Skeletal muscle tissue (tissue), 4 donors: ENCODE measurements around the gene CPT1C. TPM values are rescaled to one million over a fixed set of nuclear protein-coding genes. Genes with fewer than 3 reads are reported as not detected.

ENCODE experiments used
- H3K27ac ChIP-seq: one replicate; pipeline ENCODE4 v1.7.0; 2013; ENCODE audit warnings: mild to moderate bottlenecking, low read depth, low read length, inconsistent platforms
- H3K27me3 ChIP-seq, 3 donors: one replicate each; pipeline ENCODE4 v1.7.0; 2013; ENCODE audit warnings: low read length in 3 of 3; ENCODE audit not compliant: control insufficient read depth in 3 of 3, insufficient read depth in 3 of 3
- H3K36me3 ChIP-seq, 3 donors: one replicate each; pipeline ENCODE4 v1.7.0; 2013; ENCODE audit warnings: low read length in 3 of 3; ENCODE audit not compliant: control insufficient read depth in 3 of 3, insufficient read depth in 3 of 3
- H3K4me1 ChIP-seq, 3 donors: one replicate each; pipeline ENCODE4 v1.7.0; 2013; ENCODE audit warnings: low read length in 3 of 3, mild to moderate bottlenecking in 3 of 3; ENCODE audit not compliant: control insufficient read depth in 3 of 3, insufficient read depth in 3 of 3
- H3K4me3 ChIP-seq, 3 donors: one replicate each; pipeline ENCODE4 v1.7.0; 2013; ENCODE audit warnings: low read length in 3 of 3
- H3K9ac ChIP-seq, 3 donors: one replicate each; pipeline ENCODE4 v1.7.0; 2013; ENCODE audit warnings: low read length in 3 of 3, mild to moderate bottlenecking in 3 of 3, moderate library complexity in 2 of 3, low read depth in 1 of 3
- H3K9me3 ChIP-seq, 3 donors: one replicate each; pipeline ENCODE4 v1.7.0; 2013; ENCODE audit warnings: low read length in 3 of 3; ENCODE audit not compliant: control insufficient read depth in 3 of 3
- total RNA-seq: library from RNA; depleted of rRNA; stranded (reverse); fragments of >200 nt; gene quantifications from one replicate; pipeline ENCODE4 v1.2.3, GENCODE V29; 2014
- donor health status: Osteomylitis.

Gene CPT1C
- total RNA-seq, 1 donor from 2014 or later: 4.7 TPM

- peaks cover 0 to 21% (median 18%) of the 10 kb centered on the region in 3 donors for H3K27me3 ChIP-seq
- H3K9ac ChIP-seq: no peak overlapping the region
- H3K4me1 ChIP-seq: peaks cover 21 to 34% (median 24%) of the 10 kb centered on the region in 3 donors
- peak overlapping the region; percentile 74 for H3K27ac ChIP-seq
- no peak overlapping the region for H3K4me3 ChIP-seq
- H3K36me3 ChIP-seq: peaks cover 31 to 38% (median 35%) of the 10 kb centered on the region in 3 donors
- no peaks in the 10 kb centered on the region for H3K9me3 ChIP-seq
These were observed 3.2 kb upstream of the CPT1C start for GRCh38 chr19:49687566-49688316.

- Histone ChIP-seq H3K4me1 (peaks cover 21 to 34% (median 24%) of the 10 kb centered on the region in 3 donors), H3K9me3 (no peaks in the 10 kb centered on the region), H3K9ac (peak overlapping the region in 1 of 3 donors; percentile 5), H3K4me3 (peak overlapping the region in 2 of 3 donors; percentile 22 to 68), H3K27ac (peak overlapping the region; percentile 74), H3K27me3 (peaks cover 0 to 21% (median 18%) of the 10 kb centered on the region in 3 donors), H3K36me3 (peaks cover 26 to 35% (median 31%) of the 10 kb centered on the region in 3 donors)
These were observed 2.3 kb upstream of the CPT1C start for GRCh38 chr19:49688531-49689132.

- H3K36me3 ChIP-seq: peaks cover 19 to 27% (median 24%) of the 10 kb centered on the region in 3 donors
- H3K9ac ChIP-seq: peak within 1 kb of the TSS; percentile 14 to 76 (median 70)
- H3K27me3 ChIP-seq: peaks cover 0 to 21% (median 18%) of the 10 kb centered on the region in 3 donors
- H3K4me1 ChIP-seq: peaks cover 21 to 34% (median 24%) of the 10 kb centered on the region in 3 donors
- no peaks in the 10 kb centered on the region for H3K9me3 ChIP-seq
- H3K27ac ChIP-seq: peak within 1 kb of the TSS; percentile 74
- peak within 1 kb of the TSS; percentile 68 to 81 (median 70) for H3K4me3 ChIP-seq
These were observed 1.5 kb upstream of the CPT1C start, which contains the start of gene ADM5 for GRCh38 chr19:49689133-49690078. ADM5 (plus strand) TSS chr19:49689594; CDS start chr19:49689838, 244 bp downstream.

DNA sequence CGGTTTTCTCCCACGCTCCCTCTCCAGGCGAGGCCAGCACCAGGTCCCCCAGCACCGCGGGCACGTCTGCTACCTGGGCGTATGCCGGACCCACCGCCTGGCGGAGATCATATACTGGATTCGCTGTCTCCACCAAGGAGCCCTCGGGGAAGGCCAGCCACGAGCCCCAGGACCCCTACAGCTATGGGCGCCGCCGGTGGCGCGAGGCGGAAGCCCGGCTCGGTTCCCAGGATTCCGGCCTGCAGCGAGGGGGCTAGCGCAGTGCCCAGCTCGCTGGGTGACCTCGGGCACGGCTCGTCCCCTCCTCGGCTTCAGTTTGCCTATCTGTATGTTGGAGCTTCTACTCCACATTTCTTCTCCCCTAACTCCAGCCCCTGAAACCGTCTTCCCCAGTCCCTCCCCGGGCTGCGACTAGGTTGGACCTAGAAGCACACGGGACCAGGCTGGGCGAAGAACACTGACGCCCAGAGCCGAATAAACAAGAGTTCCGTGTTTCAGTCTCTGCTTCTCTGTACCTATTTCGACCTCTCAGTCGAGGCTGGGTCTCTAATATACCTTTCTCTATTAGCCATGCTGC lies 749 bp upstream of the CPT1C start:
- peak overlapping the region; percentile 12 to 76 (median 70) for H3K9ac ChIP-seq
- peaks cover 11 to 20% (median 16%) of the 10 kb centered on the region in 3 donors for H3K36me3 ChIP-seq
- H3K9me3 ChIP-seq: no peaks in the 10 kb centered on the region
- H3K4me1 ChIP-seq: peaks cover 21 to 34% (median 24%) of the 10 kb centered on the region in 3 donors
- peak overlapping the region; percentile 65 for H3K27ac ChIP-seq
- peaks cover 0 to 21% (median 18%) of the 10 kb centered on the region in 3 donors for H3K27me3 ChIP-seq
- peak overlapping the region; percentile 68 to 81 (median 70) for H3K4me3 ChIP-seq

- no peak overlapping the region for H3K9ac ChIP-seq
- peaks cover 0 to 10% (median 5%) of the 10 kb centered on the region in 3 donors for H3K36me3 ChIP-seq
- no peaks in the 10 kb centered on the region for H3K9me3 ChIP-seq
- peaks cover 0 to 21% (median 18%) of the 10 kb centered on the region in 3 donors for H3K27me3 ChIP-seq
- H3K4me3 ChIP-seq: peak overlapping the region; percentile 68 to 81 (median 70)
- no peak overlapping the region for H3K27ac ChIP-seq
- peaks cover 21 to 32% (median 21%) of the 10 kb centered on the region in 3 donors for H3K4me1 ChIP-seq
These were observed 579 bp downstream of the CPT1C start for GRCh38 chr19:49691243-49692146.

DNA sequence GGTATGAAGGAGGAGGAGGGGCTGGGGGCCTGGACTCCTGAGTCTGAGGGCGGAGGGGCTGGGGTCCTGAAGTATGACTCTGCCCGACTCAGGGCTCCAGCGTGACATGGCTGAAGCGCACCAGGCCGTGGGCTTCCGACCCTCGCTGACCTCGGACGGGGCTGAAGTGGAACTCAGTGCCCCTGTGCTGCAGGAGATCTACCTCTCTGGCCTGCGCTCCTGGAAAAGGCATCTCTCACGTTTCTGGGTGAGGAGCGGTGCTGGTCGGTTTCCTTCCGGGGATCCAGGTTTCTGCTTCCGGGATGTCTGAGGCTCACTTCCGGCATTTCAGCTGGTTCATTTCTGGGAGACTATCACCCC lies 1.2 kb downstream of the CPT1C start:
- Histone ChIP-seq H3K4me3 (no peak overlapping the region), H3K27ac (no peak overlapping the region), H3K4me1 (peaks cover 21 to 32% (median 21%) of the 10 kb centered on the region in 3 donors), H3K9ac (no peak overlapping the region), H3K9me3 (no peaks in the 10 kb centered on the region), H3K36me3 (peaks cover 0 to 5% (median 5%) of the 10 kb centered on the region in 3 donors), H3K27me3 (peaks cover 0 to 21% (median 18%) of the 10 kb centered on the region in 3 donors)

GRCh38 chr19:49696115-49696514 lies 5.2 kb downstream of the CPT1C start:
- Histone ChIP-seq H3K9me3 (no peaks in the 10 kb centered on the region), H3K9ac (no peak overlapping the region), H3K27ac (no peak overlapping the region), H3K4me1 (peaks cover 5 to 6% (median 6%) of the 10 kb centered on the region in 3 donors), H3K4me3 (no peak overlapping the region), H3K27me3 (peaks cover 0 to 9% (median 4%) of the 10 kb centered on the region in 3 donors), H3K36me3 (no peaks in the 10 kb centered on the region)

DNA sequence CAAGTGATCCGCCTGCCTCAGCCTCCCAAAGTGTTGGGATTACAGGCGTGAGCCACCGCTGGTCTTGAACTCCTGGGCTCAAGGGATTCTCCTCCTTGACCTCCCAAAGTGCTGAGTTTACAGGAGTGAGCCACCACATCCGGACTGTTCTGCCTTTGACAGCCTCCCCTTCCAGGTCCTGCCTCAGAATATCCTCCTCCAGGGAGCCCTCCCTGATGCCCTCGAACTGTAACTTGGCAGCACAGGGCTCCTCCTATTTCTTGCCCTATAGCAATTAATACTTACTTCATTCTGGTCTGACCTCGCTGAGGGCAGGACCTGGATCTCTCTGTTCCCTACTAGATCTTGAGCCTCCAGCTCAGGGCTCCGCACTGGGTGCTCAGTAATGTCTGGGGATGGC lies 5.9 kb downstream of the CPT1C start:
- Histone ChIP-seq H3K36me3 (no peaks in the 10 kb centered on the region), H3K4me3 (no peak overlapping the region), H3K27me3 (peaks cover 0 to 4% (median 0%) of the 10 kb centered on the region in 3 donors), H3K27ac (no peak overlapping the region), H3K9me3 (no peaks in the 10 kb centered on the region), H3K9ac (no peak overlapping the region), H3K4me1 (no peaks in the 10 kb centered on the region)
